GM19025 (cell line): Measurements from ENCODE around the gene ATG14.
"Not testable (repeated sequence)": the region's sequence is repeated elsewhere in the genome, so short reads cannot be mapped to it uniquely, and the experiment has no call there.

Source experiments
- ATAC-seq: cut with Tn5 transposase; IDR thresholded peaks from one replicate; pipeline ENCODE4 v1.9.1; 2021; ENCODE audit warnings: mild to moderate bottlenecking, low read depth, moderate library complexity; ENCODE audit not compliant: unreplicated experiment

Gene ATG14

GRCh38 chr14:55433880-55434804, 22.5 kb upstream of the ATG14 start:
- ATAC-seq = no peak

GRCh38 chr14:55432628-55433027, 21.0 kb upstream of the ATG14 start:
- ATAC-seq = no peak

GRCh38 chr14:55430024-55430690, 18.5 kb upstream of the ATG14 start:
- no peak for ATAC-seq

DNA sequence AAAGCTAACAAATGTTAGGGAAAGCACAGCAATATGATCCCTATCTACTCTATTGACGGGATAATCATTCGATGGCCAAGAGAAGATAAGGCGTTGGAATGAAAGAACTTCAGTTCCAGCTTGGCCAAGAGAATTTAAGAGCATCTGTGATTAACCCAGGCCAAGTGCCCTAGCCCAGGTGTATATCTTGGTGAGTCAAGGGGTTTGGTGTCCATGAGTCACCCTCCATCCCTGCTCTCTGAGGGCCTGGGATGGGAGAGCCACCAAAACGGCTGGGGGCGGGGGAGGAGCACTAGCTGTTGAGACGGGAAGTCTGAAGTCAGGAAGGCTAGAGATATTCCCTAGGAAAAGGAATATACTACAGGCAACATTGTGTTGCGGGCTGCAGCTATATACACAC, 15.8 kb upstream of the ATG14 start:
- ATAC-seq = no peak

- ATAC-seq = no peak
Measured at GRCh38 chr14:55426891-55427290, 15.3 kb upstream of the ATG14 start.

GRCh38 chr14:55425091-55425490, 13.5 kb upstream of the ATG14 start:
- ATAC-seq = no peak

GRCh38 chr14:55423969-55424368, 12.3 kb upstream of the ATG14 start:
- no peak for ATAC-seq

DNA sequence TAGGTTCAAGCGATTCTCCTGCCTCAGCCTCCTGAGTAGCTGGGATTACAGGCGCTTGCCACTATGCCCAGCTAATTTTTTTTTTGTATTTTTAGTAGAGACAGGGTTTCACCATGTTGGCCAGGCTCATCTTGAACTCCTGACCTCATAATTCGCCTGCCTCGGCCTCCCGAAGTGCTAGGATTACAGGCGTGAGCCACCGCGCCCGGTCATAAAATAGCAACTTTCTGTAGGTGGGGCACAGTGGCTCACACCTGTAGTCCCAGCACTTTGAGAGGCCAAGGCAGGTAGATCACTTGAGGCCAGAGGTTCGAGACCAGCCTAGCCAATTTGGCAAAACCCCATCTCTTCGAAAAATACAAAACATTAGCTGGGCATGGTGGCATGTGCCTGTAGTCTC, 10.7 kb upstream of the ATG14 start:
- not testable (repeated sequence) for ATAC-seq

- no peak for ATAC-seq
Measured at GRCh38 chr14:55419663-55420062, 8.0 kb upstream of the ATG14 start.

GRCh38 chr14:55418411-55418810, 6.8 kb upstream of the ATG14 start:
- ATAC-seq = no peak

DNA sequence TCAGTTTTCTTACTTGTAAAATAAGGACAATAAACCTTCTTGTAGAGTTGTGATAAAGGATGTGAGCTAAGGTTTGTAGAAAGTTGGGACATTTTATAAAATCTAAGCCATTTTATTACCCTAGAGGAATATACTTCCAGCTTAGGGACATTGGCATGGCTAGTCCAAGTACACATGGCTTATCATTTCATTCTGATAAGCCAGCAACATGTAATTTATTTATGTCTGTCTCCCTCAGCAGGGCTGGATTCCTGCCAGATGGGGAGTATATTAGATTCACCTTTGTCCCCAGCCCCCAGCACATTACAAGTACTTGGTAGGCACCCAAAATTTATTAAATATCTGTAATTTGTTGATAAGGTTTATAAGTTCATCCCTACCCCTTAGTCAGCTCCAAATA, 6.3 kb upstream of the ATG14 start:
- no peak for ATAC-seq

GRCh38 chr14:55416866-55417265, 5.2 kb upstream of the ATG14 start:
- ATAC-seq = no peak

GRCh38 chr14:55414551-55414950, 2.9 kb upstream of the ATG14 start:
- no peak for ATAC-seq

GRCh38 chr14:55412676-55413075, 1.0 kb upstream of the ATG14 start:
- no peak for ATAC-seq

DNA sequence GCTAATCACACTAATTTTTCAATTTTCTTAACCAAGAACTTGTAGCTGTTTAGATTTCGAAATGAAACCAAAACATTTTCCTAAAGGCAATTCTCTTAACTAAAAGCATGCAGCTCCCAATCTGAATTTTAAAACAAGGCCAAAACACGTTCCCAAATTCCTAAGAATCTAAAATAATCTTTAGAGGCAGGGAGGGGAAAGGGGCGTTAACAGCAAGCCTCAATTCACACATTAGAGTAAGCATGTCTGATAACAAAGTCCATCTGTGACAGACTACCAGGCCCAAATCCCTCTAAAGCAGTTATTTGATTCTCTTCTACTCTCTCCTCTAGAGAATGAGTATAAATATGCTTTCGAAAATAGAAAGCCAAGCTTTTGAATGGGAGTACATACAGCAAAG, 754 bp downstream of the ATG14 start:
- ATAC-seq = no peak

DNA sequence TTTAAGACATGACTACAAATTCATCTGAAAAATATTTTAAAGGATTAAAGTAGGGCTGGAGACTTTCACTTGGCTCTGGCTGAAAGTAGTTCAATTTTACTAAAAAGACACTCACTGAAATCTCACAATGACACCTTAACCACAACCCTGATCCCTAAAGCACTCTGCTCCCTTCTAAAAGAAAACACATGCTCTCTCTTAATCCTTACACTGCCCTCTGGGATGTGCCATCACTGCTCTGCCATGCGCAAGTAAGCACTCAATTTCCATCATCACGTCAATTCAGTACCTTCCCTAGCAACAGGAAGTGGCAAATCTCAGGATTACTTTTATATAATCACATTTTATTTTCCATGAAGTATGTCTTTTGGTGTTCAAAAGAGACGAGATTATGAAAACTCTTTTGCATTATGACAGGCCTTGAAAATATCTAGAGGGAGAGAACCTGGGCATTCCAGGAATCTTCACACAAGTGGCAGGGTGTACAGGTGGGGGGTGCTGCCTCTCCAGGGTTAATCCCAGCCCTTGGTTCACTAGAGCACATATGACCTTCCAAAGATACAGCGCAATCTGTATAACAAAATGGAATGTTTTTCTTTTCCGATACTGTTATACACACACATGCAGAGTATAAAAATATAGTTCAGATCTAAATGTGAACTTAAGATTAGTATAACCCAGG, 7.3 kb downstream of the ATG14 start:
- ATAC-seq = no peak

DNA sequence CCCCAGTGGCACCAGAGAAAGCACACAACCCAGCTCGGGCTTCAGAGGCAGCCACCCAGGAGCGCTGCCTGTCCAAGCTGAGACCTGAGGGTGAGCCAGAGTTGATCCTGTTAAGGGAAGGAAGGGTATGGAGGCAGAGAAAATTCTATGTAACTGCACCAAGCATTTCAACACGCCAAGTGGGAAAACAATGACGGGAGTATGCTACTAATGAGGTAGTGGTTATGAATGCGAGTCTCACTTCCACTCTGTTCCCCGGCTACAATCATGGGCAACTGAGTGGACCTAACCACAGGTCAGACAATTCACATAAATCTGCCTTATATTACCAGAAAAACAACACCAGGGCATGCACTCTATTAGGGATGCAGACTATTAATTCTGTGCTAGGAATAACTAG, 9.9 kb downstream of the ATG14 start:
- ATAC-seq = no peak

DNA sequence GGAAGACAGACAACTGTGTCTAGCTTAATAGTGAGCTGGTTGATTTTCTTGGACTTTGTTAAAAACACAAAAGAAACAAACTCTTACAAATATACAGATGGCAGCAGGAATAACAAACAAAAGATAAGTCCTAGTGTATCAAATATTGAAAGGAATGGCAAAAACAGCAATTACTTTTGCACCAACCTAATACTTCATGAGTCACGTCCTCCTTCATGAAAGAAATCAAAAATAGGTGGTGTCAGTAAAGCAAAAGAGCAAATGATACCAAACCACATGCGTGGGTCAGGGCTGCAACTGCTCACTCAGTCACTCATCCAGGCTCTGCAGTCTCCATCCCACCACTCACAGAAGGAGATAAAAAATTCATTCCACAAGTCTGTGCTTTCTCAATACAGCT, 11.8 kb downstream of the ATG14 start:
- no peak for ATAC-seq

GRCh38 chr14:55399183-55399582, 12.4 kb downstream of the ATG14 start:
- no peak for ATAC-seq

GRCh38 chr14:55398679-55399078, 13.0 kb downstream of the ATG14 start:
- ATAC-seq = no peak

- ATAC-seq = no peak
Measured at GRCh38 chr14:55389330-55389729, 22.3 kb downstream of the ATG14 start.
